Activated CD4-positive, alpha-beta T cell treated with anti-CD3 and anti-CD28 coated beads, Interleukin-2, amount 50 U/mL, for 48 hours (primary cell): ENCODE results near the gene TNS3.
"Not testable (repeated sequence)": the region's sequence is repeated elsewhere in the genome, so short reads cannot be mapped to it uniquely, and the experiment has no call there.

ENCODE experiments used
- DNase-seq, 2 experiments: peaks; one replicate each; pipeline ENCODE4 v3.0.0-alpha.2; 2020

Gene TNS3

DNA sequence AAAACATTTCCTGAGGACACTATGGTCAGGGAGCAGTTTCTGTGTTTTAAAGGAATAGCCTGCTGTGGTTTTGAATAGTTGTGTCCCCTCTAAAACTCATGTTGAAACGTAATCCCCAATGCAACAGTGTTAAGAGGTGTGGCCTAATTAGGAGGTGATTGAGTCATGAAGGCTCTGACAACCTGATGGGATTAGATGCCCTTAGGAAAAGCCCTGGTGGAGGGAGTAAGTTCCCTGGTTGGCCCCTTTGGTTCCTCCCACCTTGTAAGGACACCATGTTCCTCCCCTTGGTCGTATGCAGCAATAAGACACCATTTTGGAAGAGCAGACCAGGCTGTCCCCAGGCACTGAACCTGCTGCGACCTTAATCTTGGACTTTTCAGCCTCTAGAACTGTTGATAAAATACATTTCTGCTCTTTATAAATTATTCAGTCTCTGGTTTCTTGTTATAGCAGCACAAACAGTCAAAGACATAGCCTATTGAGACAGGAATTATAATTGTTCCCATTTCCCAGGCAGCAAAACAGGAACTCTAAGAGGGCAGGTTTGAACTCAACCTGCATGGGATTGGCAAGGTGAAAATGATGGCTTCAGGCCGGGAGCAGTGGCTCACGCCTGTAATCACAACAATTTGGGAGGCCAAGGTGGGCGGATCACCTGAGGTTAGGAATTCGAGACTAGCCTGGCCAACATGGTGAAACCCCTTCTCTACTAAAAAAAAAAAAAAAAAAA, 20.5 kb upstream of the TNS3 start:
- no peak for DNase-seq

- DNase-seq: no peak
Measured at GRCh38 chr7:47601881-47602249, 20.0 kb upstream of the TNS3 start.

DNA sequence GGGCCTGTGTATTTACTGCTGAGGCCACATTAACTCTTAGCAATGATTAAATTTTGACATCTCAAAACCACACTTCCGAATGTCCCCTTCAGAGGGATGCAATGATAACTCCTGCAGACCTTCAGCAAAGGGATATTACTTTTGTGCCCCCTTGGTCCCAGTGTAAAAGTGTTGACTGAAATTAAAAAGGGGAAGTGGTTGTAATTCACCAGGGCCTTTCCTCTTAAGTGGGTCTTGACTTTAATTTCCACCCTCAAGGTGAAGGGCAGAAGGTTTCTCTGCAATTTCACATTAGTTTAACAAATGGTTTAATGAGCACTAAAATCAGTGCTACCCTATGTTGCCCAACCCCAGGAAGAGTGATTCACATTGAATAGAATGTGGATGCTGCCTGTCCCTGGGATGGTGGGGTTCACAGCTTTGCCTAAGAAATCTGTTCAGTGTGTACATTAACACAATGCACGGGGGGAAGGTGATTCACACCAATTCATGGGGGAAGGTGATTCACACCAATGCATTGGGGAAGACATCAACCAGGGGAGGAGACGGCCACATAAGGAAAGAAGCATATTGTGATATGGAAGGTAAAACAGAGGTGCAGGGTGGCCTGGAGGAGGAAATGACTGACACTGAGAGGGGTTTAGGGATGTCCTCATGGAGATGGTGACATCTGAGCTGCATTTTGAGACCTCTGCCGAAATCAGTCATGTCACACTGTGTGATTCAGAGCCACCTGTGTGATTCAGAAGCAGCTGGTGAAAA, 19.4 kb upstream of the TNS3 start:
- DNase-seq: no peak

GRCh38 chr7:47600199-47601118, 18.5 kb upstream of the TNS3 start:
- no peak for DNase-seq

DNA sequence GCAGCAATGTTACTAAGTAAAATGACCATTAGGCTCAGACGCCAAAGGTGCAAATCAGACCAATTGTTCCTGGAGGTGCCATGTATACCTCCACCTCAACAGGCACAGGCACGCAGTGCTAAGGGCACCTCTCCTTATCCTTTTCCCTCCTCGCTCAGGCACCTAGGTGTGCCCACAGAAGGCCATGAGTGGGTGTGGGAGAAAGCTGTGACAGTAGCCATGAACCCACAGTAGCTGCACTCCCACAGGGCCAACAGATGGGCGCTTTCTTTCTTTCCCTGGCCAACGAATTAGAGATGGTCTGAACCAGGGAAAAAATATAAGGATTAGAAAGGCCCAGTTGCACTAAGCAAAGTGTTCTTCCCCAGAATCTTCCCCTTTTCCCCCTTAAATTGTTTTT, 15.5 kb upstream of the TNS3 start:
- no peak for DNase-seq

GRCh38 chr7:47596502-47597202, 14.7 kb upstream of the TNS3 start:
- no peak for DNase-seq

DNA sequence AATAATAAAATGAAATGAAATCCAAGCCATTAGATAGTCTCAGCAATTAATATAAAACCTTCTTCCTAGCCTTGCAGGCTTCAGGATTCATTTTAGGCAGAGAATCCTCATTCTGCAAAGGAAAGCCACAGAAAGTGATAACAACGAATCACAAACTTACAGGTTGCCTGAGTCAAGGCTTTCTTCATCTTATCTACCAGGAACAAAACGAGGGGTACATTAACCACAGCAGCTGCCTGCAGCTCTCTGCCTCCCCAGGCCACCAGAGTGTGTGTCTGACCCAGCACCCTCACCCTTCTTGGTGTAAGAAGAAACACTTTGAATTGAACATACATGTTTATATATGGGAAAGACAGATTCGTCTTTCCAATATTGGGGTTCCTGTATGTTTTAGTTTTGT, 12.5 kb upstream of the TNS3 start:
- no peak for DNase-seq

GRCh38 chr7:47591655-47592572, 10.0 kb upstream of the TNS3 start:
- DNase-seq: no peak

DNA sequence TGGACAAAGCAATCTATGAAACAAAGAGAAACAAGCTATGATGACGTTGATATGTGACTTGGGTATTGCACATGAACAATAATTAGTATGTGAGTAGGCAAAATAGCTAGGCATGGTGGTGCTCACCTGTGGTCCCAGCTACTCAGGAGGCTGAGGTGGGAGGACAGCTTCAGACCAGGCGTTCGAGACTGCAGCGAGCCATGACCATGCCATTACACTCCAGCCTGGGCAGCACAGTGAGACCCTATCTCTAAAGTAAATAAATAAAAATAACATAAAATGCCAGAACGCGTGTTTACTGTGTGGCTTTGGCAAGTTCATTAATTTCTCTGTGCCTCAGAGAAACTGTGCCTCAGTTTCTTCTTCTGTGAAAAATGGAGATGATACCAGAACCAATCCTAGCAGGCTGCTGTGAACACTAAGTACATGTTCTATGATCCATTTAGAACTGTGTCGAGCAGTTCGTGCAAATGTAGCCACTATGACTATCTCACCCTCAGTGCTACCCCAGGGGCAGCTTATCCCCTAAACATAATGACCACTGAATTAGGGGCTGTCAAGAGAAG, 9.3 kb upstream of the TNS3 start:
- DNase-seq: no peak

- not testable (repeated sequence) for DNase-seq
Measured at GRCh38 chr7:47590215-47590614, 8.3 kb upstream of the TNS3 start.

GRCh38 chr7:47588704-47589225, 6.9 kb upstream of the TNS3 start:
- no peak for DNase-seq

DNA sequence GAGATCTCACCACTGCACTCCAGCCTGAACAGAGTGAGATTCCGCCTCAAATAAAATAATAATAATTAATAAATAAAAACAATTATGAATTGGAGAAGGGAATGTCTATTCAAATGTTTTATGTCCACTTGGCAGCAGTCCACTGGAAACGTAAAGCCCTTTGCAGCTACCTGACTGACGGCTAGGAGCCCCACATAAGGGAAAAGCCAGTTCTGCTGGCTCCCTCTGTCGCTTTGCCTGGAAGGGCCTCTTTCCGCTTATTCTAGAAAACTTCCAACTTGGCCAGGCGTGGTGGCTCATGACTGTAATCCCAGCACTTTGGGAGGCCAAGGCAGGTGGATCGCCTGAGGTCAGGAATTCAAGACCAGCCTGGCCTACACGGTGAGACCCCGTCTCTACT, 6.1 kb upstream of the TNS3 start:
- DNase-seq: no peak

GRCh38 chr7:47587351-47587750, 5.4 kb upstream of the TNS3 start:
- no peak for DNase-seq

DNA sequence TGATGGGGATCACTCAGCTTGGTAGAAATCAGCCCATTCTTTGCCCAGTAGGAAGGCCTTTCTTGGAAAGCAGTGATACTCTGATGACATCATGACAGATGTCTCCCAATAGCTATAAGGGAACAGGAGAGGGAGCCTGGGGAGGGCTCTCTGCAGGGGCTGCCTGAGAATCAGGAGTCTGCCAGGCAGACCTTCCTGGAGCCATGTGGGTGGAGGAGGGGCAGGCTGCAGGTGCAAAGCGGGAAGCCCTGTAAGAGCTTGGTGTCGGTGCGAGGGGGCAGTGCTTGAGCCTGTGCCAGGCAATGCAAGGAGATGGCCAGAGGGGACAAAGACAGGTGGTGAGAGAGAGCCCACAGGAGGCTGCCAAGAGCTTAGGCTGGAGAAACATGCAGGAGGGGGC, 5.0 kb upstream of the TNS3 start:
- no peak for DNase-seq

- not testable (repeated sequence) for DNase-seq
Measured at GRCh38 chr7:47586161-47586670, 4.3 kb upstream of the TNS3 start.

GRCh38 chr7:47584536-47584895, 2.6 kb upstream of the TNS3 start:
- no peak for DNase-seq

DNA sequence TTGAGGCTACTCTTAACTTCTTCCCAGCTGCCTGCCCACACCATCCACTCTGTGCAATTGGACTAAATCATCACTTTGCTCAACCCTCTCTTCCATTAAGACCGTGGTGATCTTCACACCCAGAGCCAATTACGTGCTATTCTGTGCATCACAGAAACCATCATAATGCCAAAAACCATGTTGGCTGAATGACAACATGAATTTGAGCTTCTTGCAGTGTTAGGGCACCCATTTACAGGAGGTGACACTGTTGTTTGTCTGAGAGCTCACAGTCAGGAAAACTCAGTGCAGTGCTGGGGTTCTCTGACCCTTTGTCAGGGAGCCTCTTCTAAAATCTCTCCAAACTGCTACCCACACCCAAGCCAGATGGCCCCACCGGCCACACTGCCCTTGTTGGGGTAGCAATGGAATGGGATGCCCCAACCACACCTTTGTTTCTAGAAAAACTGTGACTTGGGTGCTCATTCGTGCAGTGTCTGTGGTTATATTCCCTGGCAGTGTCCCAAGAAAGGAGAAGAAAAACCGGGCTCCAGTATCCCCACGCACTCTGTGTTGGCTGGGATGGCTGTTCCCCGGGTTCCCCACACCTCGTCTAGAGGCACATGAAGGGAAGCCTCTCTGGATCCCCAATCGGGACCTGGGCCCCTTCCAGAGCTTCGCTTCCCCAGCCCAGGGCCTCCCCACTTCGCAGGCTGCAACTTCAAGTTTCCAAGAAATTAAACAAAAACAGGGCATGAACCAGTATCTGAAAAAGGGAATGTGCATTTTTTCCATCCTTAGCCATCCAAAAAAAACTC, 2.0 kb upstream of the TNS3 start:
- no peak for DNase-seq

- DNase-seq: no peak
Measured at GRCh38 chr7:47582764-47583738, 1.1 kb upstream of the TNS3 start.

GRCh38 chr7:47581438-47581803, 490 bp downstream of the TNS3 start:
- DNase-seq: no peak
